Ecto neural progenitor cell (in vitro differentiated cells): Measurements from ENCODE around the gene SBNO2.
A peak's percentile ranks its signal among the peaks of the same experiment; 100 is the strongest.

Experiments used
- DNase-seq: peaks from one replicate; pipeline ENCODE4 v3.0.0-alpha.2; 2018; ENCODE audit warnings: low spot score

The SBNO2 gene

DNA sequence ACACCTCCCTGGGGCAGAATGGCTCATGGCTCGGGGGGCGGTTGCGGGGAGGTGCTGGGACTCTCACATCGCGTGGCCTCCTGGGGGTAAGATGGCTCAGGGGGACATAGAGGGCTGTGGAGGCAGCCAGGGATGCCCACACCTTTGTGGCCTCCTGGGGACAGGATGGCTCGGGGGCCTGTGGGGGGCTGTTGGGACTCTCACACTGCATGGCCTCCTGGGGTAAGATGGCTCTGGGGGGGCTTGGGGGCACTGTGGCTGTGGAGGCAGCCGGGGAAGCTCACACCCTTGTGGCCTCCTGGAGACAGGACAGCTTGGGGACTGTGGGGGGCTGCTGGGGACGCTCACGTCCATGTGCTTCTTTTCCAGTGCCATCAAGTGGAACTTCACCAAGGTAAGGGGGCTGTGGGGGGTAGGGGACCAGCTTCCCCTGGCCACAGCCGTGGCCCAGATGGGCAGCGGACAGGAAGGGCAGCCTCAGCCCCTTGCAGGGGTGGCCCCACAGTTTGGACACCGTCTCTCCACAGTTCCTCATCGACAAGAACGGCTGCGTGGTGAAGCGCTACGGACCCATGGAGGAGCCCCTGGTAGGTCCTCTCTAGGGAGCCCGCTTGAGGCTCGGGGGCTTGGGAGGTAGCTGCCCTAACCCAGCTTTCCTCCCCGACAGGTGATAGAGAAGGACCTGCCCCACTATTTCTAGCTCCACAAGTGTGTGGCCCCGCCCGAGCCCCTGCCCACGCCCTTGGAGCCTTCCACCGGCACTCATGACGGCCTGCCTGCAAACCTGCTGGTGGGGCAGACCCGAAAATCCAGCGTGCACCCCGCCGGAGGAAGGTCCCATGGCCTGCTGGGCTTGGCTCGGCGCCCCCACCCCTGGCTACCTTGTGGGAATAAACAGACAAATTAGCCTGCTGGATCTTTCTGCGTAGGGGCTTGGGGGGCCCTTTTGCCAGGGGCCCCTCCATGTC lies 67.9 kb downstream of the SBNO2 start:
- no peak for DNase-seq

DNA sequence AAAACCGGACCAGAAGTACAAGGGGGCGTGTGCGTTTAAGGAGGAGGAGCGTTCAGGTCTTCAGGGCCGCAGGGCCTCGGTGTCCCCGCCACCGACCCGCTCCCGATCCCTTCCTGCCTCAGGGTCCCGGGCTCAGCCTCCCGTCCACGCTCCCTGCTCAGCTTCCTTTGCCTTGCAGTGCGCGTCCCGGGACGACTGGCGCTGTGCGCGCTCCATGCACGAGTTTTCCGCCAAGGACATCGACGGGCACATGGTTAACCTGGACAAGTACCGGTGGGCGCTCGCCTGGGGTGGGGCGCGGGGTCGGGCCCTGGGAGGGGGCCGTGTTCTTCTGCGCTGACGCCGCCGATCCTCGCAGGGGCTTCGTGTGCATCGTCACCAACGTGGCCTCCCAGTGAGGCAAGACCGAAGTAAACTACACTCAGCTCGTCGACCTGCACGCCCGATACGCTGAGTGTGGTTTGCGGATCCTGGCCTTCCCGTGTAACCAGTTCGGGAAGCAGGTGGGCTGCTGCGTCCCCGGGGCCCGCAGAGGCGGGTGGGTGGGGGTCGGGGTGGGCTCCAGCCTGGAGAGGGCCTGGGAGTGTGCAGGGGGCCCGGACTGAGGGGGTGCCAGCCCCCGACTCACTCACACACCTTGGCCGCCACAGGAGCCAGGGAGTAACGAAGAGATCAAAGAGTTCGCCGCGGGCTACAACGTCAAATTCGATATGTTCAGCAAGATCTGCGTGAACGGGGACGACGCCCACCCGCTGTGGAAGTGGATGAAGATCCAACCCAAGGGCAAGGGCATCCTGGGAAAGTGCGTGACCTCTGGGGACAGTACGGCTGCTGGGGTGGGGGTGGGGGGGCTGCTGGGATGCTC lies 68.8 kb downstream of the SBNO2 start:
- peak; percentile 75 for DNase-seq

DNA sequence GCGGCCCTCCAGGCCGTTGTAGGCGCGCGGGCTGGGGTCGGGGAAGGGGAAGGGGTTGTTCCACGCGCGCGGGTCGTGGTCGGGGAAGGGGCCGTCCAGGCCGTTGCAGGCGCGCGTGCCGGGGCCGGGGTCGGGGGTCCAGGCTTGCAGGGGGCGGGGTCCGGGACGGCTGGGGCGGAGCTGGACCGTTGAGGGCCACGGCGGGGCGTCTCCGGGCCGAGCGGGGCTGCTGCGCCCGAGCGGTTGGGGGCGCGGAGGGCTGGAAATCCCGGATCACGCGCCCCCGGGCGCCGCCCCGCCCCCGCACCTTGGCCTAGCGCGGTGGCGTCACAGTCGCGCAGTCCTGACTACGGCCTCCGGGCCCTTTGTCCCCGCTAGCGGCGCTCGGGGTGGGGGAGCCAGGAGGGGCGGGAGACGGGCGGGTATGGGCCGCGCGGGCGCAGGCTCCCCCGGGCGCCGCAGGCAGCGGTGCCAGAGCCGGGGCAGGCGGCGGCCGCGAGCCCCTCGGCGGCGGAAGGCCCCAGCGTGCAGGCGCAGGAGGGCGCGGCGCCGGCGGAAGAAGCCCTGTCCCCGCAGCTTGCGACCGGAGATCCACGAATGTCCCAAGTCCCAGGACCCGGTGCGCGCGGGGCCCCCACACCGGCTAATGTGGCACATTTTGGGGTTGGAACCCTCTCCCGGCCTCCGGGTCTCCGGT lies 69.6 kb downstream of the SBNO2 start:
- peak; percentile 86 for DNase-seq

DNA sequence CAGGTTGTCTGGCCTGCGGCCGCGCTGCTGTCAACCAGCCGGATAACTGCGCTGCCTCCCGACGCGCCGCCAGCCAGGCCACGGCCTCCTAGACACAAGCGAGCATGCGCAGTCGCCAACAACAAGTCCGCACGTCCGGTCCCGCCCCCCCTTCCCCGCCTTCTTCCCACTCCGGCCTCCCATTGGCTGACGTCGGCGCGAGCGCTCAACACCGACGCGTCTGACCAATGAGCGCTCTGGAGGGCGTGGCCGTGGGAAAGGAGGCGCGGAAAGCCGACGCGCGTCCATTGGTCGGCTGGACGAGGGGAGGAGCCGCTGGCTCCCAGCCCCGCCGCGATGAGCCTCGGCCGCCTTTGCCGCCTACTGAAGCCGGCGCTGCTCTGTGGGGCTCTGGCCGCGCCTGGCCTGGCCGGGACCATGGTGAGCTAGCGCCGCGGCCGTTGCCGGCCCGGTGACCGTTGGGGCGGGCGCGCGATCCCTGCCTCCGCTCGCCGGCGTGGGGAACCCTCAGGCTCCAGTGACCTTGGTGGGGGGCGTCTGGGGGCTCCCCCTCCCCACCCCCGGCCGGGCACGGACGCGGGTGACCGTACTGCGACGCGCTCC lies 70.3 kb downstream of the SBNO2 start, which contains the start of gene GPX4:
GPX4 (plus strand) TSS at position 287 of the 603 bp plus-strand sequence; CDS start at position 337, 50 bp downstream.
- peak; percentile 100 for DNase-seq

DNA sequence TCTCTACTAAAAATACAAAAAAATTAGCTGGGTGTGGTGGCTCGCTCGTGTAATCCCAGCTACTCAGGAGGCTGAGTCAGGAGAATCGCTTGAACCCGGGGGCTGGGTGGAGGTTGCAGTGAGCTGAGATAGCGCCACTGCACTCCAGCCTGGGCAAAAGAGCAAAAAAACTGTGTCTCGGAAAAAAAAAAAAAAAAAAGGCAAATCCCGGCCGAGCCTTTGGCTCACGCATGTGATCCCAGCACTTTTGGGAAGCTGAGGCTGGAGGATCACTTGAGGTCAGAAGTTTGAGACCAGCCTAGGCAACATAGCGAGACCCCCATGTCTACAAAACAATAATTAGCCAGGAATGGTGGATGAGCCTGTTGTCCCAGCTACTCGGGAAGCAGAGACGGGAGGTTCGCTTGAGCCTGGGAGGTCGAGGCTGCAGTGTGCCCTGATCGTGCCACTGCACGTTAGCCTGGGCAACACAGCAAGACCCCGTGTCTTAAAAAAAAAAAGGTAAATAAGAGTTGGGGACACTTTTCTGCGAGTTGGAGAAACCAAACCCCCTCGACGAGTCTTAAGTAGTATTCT lies 70.8 kb downstream of the SBNO2 start:
- DNase-seq = no peak

DNA sequence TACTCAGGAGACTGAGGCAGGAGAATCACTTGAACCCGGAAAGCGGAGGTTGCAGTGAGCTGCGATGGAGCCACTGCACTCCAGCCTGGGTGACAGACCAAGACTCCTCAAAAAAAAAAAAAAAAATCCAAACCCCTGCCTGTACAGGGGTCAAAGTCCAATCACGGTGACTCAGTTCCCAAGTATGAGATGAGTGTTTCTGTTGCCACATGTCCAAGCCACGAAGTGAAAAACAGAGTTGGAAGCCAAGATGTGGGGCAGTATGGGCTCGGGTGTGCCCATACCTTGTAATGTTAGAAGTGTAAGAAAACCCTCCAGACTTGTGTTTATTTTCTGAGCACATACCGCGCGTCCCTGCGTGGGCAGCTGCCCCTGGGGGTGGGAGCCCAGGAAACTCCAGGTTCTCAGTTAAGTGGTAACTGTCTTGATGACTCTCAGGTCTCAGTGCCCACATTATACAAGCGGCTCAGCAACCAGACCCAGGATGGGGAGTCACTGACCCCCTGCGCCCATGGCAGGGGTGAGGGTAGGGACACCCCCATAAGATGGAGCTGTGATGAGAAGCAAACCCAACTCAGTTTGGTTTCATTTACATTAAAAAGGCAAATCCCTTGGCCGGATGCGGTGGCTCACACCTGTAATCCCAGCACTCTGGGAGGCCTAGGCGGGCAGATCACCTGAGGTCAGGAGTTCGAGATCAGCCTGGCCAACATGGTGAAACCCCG lies 71.5 kb downstream of the SBNO2 start:
- no peak for DNase-seq

DNA sequence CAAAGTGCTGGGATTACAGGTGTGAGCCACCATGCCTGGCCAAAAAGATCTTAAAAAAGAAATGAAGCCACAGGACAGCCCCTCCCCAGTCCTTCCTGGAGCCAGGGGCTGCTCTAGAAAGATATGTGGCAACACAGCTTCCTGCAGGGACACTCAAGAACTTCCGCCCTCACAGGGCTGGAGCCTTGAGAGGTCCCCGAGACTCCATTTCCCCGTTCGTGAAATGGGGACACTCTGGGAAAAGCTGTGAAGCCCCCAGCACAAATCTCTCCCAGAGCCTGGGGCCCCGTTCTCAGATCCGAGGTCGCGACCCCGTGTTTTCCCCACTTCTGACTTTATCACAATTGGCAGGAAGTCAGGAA lies 72.8 kb downstream of the SBNO2 start:
- no peak for DNase-seq

DNA sequence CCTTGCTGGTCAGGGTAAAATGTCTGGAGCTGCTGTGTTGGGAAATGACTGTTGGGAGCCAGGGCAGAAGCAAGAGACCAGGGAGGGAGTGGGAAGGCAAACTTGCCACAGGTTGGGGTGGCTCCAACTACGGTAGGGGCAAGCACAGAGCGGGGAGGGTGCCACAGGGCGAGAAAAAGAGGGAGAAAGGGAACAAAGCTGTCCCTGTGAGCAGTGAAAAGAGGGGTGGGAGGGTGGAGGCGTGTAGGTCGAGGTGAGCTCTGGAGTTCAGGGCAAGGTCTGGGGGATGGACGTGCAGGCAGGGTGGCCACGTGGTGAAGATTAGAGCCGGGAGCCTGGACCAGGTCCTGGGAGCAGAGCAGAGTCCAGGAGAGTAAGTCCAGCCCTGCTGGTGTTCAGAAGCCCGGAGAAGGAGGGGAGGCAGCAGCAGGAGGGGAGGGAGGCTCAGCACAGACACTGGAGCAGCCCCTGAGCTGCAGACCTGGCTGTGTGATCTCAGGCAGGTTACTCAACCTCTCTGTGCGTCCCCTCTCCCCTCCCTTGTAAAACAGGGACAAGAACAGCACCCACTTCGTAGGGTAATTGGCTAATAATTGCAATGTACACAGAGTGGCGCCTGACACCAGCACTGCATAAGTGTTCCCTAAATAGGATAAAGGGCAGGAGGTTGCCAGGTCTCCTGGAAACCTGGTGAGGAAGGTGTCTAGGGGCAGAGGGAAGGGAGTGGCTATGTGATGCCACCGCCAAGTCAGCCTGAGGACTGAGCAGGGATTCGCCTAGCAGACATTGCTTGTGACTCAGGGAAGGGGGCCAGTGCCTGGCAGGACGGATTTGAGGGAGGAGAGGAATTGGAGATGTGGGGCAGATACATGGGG lies 75.7 kb downstream of the SBNO2 start:
- no peak for DNase-seq

DNA sequence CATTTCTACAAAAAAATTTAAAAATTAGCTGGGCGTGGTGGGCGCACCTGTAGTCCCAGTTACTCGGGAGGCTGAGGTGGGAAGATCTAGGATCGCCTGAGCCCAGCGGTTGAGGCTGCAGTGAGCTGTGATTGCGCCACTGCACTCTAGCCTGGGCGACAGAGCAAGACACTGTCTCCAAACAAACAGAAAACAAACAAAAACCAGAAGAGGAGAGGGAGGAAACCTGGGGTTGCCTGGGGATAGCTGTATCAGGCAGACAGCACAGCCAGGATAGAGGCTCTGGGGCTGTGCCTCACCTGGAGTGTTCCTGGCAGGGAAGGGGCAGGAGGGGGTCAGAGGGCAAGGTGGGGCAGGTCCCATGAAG lies 76.3 kb downstream of the SBNO2 start:
- DNase-seq = no peak

DNA sequence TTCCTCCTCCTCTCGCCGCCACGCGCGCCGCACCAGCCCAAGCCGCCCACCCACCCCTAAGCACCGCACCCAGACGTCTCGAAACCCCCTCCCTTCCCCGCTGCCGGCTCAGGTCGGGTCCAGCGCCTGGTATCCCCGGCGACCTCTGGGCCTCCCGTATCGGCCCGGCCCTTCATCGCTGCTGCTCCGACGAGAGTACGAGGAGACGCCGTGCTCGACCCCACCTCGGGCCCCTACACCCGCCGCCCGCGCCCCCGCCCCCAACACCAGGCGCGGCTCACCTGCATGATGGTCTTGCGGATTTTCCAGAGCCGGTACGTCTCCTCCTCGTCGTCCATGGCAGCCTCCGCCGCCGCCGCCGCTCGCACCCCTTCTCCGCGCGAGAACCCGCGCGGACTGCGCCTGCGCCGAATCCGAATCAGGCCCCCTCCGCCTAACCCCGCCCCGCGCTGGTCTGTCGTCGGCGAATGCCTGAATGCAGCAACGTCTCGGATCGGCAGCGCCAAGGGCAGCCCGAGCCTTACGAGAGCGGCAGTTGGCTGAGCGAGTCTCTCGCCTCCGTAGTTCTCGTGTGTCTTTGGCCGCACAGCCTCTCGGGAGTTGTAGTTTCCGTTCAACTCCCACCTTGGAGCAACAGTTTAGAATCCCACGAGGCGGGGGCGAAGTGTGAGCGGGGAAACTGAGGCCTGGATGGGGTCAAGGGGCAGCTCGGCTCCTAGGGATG lies 78.9 kb downstream of the SBNO2 start, which contains the start of gene POLR2E:
POLR2E (minus strand) TSS at position 398 of the 724 bp plus-strand sequence; CDS start at position 338, 60 bp downstream.
- peak; percentile 99 for DNase-seq

DNA sequence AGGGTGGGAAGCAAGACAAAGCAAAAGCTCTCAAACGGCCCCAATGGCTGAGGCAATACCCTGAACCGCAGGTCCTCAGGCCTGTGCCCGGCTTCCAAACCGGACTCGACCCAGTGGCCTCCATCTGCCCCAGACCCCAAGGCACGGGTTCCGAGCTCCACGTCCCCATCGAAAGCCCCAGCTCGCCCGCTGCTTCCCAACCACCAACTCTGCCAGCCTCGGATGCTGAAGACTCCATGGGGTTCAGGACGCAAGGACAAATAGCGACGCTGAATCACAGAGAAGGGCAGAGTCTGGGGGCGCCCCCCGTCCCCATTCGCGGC lies 79.5 kb downstream of the SBNO2 start:
- no peak for DNase-seq

DNA sequence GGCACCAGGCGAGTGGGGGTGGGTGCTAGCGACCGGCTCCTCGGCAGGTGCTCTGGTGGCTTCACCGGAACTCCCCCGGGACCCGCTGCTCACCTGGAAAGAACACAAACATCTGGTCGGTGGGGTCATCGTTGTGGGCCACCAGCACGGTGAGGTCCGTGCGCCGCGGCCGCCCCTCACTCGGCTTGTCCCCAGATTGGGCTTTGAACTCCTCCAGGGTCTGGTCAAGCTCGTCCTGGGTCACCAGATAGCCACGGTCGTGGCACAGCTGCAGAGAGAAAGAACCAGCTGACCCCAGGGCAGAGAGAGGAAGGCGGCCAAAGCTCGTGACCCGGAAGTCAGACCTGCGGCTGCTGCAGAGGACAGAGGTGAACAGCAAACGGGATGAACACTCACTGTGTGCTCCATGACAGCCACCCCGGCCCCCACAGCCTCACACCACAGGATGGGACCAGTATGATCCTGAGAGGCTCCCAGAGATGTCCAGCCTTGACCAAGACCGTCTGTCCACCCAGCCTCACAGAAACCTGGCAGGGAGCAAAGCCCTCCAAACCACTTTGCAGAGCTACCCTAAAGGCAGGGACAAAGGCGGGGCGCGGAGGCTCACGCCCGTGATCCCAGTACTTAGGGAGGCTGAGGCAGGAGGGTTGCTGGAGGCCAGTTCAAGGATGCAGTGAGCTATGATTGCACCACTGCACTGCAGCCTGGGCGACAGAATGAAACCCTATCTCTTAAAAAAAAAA lies 80.1 kb downstream of the SBNO2 start:
- no peak for DNase-seq

DNA sequence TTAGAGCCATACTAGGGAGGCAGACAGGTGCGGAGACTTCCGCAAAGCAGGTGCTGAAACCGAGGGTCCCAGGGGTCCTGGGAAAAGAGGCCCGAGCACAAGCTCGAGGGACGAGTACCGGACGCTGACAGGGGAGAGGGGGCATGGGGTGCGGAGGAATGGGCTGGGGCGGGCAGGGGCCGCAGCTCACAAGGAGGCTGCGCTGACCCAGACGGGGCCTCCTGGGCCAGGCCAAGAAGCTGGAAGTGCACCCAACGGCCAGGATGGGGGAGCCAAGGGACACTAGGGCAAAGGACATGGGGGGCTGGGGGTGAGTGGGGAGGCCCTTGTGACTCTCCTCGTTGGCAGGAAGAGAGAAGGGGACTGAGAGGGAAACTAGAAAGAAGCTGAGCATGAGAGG lies 80.7 kb downstream of the SBNO2 start:
- DNase-seq = no peak

DNA sequence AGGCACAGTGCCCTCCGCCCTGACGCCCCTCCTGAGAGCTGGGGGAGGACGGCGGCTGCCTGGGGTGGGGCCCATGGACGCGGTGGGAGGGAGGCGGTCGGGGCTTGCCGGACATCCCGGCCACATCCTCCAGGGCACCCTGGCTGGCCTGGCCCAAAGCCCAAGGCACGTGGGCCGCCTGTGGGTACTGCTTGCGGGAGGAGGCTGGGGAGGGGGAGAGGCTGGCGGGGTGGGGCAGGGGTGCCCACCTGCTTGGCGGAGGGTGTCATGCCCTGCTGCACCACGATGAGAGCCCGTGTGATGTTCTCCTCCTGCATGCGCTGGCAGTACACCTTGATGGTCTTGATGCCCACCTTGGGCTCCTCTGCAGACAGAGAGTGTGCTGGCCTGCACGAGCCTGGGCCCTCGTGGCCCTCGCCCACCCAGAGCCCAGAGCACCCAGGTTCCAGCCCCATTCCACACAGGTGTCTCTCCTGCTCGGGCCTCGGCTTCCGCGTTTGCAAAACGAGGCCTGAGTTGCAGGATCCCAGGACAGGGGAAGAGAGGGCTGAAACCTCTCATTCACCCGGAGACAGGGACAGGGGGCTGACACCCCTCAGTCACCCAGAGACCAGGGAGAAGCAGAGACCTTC lies 82.4 kb downstream of the SBNO2 start:
- DNase-seq = no peak

DNA sequence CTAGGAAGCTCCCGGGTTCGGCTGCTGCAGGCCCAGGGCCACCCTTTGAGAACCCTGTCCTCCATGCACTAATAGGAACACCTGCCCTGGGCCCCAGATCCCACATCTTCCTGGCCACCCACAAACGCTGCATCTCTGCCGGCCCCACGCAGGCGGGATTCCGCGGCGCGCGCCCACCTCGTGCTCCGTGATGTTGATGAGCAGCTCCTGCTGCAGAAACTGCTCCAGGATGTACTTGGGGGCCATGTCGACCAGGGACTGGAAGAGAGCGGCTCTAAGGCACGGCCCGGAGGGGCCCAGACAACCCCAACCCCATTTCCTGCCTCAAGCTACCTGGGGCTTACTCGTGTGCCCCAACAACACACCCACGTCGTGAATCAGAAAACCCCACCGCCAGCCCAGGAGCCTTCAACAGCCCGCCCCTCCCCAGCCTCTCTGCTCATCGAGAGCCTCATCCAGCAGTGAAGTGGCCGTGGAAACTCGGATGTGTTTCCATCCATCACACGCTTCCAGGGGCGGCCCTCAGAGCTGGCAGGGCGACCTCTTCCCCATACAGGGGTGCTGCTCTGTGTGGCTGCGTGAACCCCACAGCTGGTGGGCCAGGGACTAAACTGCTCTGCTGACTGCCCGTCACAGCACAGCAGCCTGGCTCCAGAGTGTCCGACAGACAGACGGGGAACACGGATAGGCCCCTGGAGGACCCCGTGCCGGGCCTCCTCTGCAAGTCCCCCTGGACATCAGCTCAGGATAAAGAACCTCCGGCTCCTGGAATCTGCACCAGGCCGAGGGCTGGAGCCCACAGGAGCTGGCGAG lies 83.1 kb downstream of the SBNO2 start:
- DNase-seq = no peak

DNA sequence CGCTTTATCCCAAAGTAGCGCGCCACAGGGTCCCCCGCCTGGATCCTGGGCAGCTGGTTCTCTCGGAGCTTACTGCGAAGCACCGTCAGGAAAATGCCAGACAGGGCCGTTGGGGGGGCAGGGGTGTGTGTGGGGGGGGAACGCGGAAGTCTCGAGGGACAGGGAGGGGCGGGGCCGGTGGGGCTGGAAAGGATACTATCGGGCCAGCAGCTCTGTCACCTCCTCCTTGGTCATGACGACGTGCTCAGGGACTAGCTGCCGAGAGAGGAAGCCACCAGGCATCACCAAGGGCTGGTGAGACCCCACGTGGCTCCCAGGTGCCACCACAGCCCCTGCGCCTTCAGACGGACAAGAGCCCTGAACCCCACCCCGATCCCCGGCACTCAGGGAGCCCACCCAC lies 84.2 kb downstream of the SBNO2 start:
- DNase-seq = no peak

DNA sequence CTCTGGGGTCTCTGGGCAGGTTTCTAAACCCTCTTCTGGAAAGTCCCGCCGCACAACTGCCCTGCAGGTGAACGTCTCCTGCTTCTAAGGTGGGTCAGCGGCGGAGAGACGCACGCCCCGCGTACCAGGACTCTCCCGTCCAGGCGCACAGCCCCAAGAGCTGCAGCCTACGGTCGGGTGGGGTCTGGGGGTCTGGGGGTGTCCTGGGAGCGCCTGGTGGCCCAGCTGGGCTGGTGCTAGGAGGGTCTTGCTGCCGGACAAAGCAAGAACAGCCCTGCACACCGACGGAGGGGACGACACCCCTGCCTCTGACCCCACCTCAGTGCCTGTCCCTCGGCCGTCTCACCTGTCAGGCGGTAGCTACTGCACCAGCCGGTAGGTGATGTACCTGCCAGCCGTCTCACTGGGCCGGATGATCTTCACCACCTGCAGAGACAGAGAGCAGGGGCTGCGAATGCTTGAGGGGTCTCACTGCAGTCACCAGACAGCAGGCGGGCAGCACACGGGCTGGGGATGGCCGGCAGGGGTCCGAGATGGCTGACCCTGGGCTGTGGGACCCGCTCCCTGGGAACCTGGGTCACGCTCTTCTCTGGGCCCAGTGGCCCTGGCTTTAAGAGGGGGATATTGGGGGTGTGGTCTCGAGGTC lies 84.8 kb downstream of the SBNO2 start:
- no peak for DNase-seq
